GM23338 (cell line): ENCODE data around the gene IRF6. TPM values are rescaled to one million over a fixed set of nuclear protein-coding genes. Genes with fewer than 3 reads are reported as not detected.

Experiments used
- ATAC-seq: fragments of 200-7000 bp; cut with Tn5 transposase; 3 replicates; pipeline ENCODE4 v1.9.1; 2020
- DNase-seq: peaks from one replicate; pipeline ENCODE4 v3.0.0-alpha.2; 2015; ENCODE audit warnings: low spot score
- H2AFZ ChIP-seq: fragments of 200-600 bp; sonication (generic); 2 replicates; pipeline ENCODE4 v1.8.0; 2016; ENCODE audit warnings: antibody characterized with exemption, mild to moderate bottlenecking, moderate library complexity
- H3F3A ChIP-seq: fragments of 200-600 bp; sonication (generic); replicated peaks from 2 replicates; pipeline ENCODE4 v1.8.0; 2017; ENCODE audit warnings: antibody characterized with exemption, mixed run types, low read depth
- H3K27ac ChIP-seq: fragments of 200-600 bp; sonication (generic); 2 replicates; pipeline ENCODE4 v1.6.1; 2016; ENCODE audit warnings: low read depth
- H3K27me3 ChIP-seq: fragments of 200-600 bp; sonication (generic); 2 replicates; pipeline ENCODE4 v1.8.0; 2016; ENCODE audit warnings: mild to moderate bottlenecking, mixed run types, moderate library complexity; ENCODE audit not compliant: insufficient read depth
- H3K36me3 ChIP-seq: fragments of 200-600 bp; sonication (generic); 2 replicates; pipeline ENCODE4 v1.8.0; 2016; ENCODE audit warnings: mild to moderate bottlenecking; ENCODE audit not compliant: insufficient read depth
- H3K4me1 ChIP-seq: fragments of 200-600 bp; sonication (generic); 2 replicates; pipeline ENCODE4 v1.8.0; 2016; ENCODE audit warnings: mild to moderate bottlenecking, moderate library complexity; ENCODE audit not compliant: insufficient read depth
- H3K4me2 ChIP-seq: fragments of 200-600 bp; sonication (generic); 2 replicates; pipeline ENCODE4 v1.7.1; 2017; ENCODE audit warnings: mixed run types
- H3K4me3 ChIP-seq: fragments of 200-600 bp; sonication (generic); 2 replicates; pipeline ENCODE4 v1.6.1; 2016; ENCODE audit warnings: mixed run types
- H3K79me2 ChIP-seq: fragments of 200-600 bp; sonication (generic); replicated peaks from 2 replicates; pipeline ENCODE4 v1.8.0; 2017; ENCODE audit warnings: mild to moderate bottlenecking; ENCODE audit not compliant: insufficient read depth
- H3K9me2 ChIP-seq: fragments of 200-600 bp; sonication (generic); 2 replicates; pipeline ENCODE4 v1.8.0; 2017; ENCODE audit not compliant: insufficient read depth
- H4K20me1 ChIP-seq: fragments of 200-600 bp; sonication (generic); replicated peaks from 2 replicates; pipeline ENCODE4 v1.8.0; 2017; ENCODE audit warnings: mild to moderate bottlenecking; ENCODE audit not compliant: insufficient read depth
- H3K27ac Mint-ChIP-seq: 2 replicates; pipeline ENCODE4 v1.8.0; 2020; ENCODE audit warnings: inconsistent platforms, mild to moderate bottlenecking, moderate library complexity, mixed read lengths
- H3K27me3 Mint-ChIP-seq: 3 replicates; pipeline ENCODE4 v1.8.0; 2022; ENCODE audit warnings: low read depth, mild to moderate bottlenecking, moderate library complexity, mixed read lengths, inconsistent platforms; ENCODE audit not compliant: insufficient read depth, poor library complexity
- H3K36me3 Mint-ChIP-seq: 3 replicates; pipeline ENCODE4 v1.8.0; 2021; ENCODE audit warnings: low read depth, mild to moderate bottlenecking, inconsistent platforms, moderate library complexity, mixed read lengths
- H3K4me1 Mint-ChIP-seq: 3 replicates; pipeline ENCODE4 v1.8.0; 2020; ENCODE audit warnings: mild to moderate bottlenecking, inconsistent platforms, mixed read lengths
- H3K4me3 Mint-ChIP-seq: 3 replicates; pipeline ENCODE4 v1.8.0; 2021; ENCODE audit warnings: moderate library complexity, mild to moderate bottlenecking, inconsistent platforms, mixed read lengths
- H3K9me3 Mint-ChIP-seq: 3 replicates; pipeline ENCODE4 v1.8.0; 2020; ENCODE audit warnings: moderate library complexity, mild to moderate bottlenecking, inconsistent platforms, mixed read lengths
- CREB1 ChIP-seq: fragments of 250-450 bp; sonication (Bioruptor Pico); IDR thresholded peaks from 2 replicates; pipeline ENCODE4 v1.5.0; 2020; ENCODE audit warnings: low read depth, mild to moderate bottlenecking, moderate library complexity
- CTCF ChIP-seq, 2 experiments: fragments of 200-600 bp in 1 of 2; sonication (generic) in 1 of 2; conservative IDR thresholded peaks; 2 replicates each; pipeline versions ENCODE4 v1.5.1 to v1.6.1; 2016 to 2017; ENCODE audit warnings: antibody characterized with exemption in 2 of 2, low read depth in 2 of 2, mild to moderate bottlenecking in 2 of 2, moderate library complexity in 1 of 2
- ETS1 ChIP-seq: IDR thresholded peaks from 2 replicates; pipeline ENCODE4 v1.6.1; 2016; ENCODE audit warnings: antibody characterized with exemption
- EZH2 ChIP-seq: fragments of 200-600 bp; sonication (generic); IDR thresholded peaks from one replicate; pipeline ENCODE4 v1.8.0; 2017; ENCODE audit warnings: antibody characterized with exemption, mild to moderate bottlenecking, low read depth; ENCODE audit not compliant: unreplicated experiment
- EZH2phosphoT487 ChIP-seq: fragments of 200-600 bp; sonication (generic); IDR thresholded peaks from one replicate; pipeline ENCODE4 v1.8.1; 2018; ENCODE audit warnings: antibody characterized with exemption; ENCODE audit not compliant: unreplicated experiment
- JUNB ChIP-seq: IDR thresholded peaks from one replicate; pipeline ENCODE4 v1.6.1; 2016; ENCODE audit warnings: antibody characterized with exemption; ENCODE audit not compliant: unreplicated experiment
- NANOG ChIP-seq: IDR thresholded peaks from 2 replicates; pipeline ENCODE4 v1.6.1; 2016; ENCODE audit warnings: antibody characterized with exemption, borderline replicate concordance
- POLR2AphosphoS5 ChIP-seq: IDR thresholded peaks from 2 replicates; pipeline ENCODE4 v1.6.1; 2016; ENCODE audit warnings: antibody characterized with exemption, low read depth
- REST ChIP-seq: IDR thresholded peaks from one replicate; pipeline ENCODE4 v1.6.1; 2018; ENCODE audit warnings: antibody characterized with exemption; ENCODE audit not compliant: unreplicated experiment
- STAT1 ChIP-seq: IDR thresholded peaks from one replicate; pipeline ENCODE4 v1.6.1; 2016; ENCODE audit warnings: antibody characterized with exemption; ENCODE audit not compliant: unreplicated experiment
- ZNF114 ChIP-seq: fragments of 250-450 bp; sonication (Bioruptor Pico); IDR thresholded peaks from 2 replicates; pipeline ENCODE4 v1.5.0; 2020; ENCODE audit warnings: mild to moderate bottlenecking, moderate library complexity
- ZNF331 ChIP-seq: fragments of 250-450 bp; sonication (Bioruptor Pico); IDR thresholded peaks from 2 replicates; pipeline ENCODE4 v1.5.0; 2020; ENCODE audit warnings: low read depth, mild to moderate bottlenecking, moderate library complexity
- polyA plus RNA-seq: library from polyadenylated mRNA; unstranded; fragments of >200 nt; fragmentation: Nextera tagmentation; extraction: Ambion mirVana; gene quantifications from 2 replicates; pipeline ENCODE4 v1.2.1, GENCODE V29; 2016
- total RNA-seq: library from RNA; depleted of rRNA; stranded (reverse); fragments of >200 nt; shearing (Covaris generic); gene quantifications from 2 replicates; pipeline ENCODE4 v1.2.3, GENCODE V29; 2014
- TF ChIP-seq, protein P1 (sequence below): fragments of 250-450 bp; sonication (Bioruptor Pico); IDR thresholded peaks from 2 replicates; pipeline ENCODE4 v1.5.0; 2020; ENCODE audit warnings: mild to moderate bottlenecking, moderate library complexity

Gene IRF6
- total and polyA plus RNA-seq, 2 experiments from 2014 or later = 4.6 to 11.7 TPM

DNA sequence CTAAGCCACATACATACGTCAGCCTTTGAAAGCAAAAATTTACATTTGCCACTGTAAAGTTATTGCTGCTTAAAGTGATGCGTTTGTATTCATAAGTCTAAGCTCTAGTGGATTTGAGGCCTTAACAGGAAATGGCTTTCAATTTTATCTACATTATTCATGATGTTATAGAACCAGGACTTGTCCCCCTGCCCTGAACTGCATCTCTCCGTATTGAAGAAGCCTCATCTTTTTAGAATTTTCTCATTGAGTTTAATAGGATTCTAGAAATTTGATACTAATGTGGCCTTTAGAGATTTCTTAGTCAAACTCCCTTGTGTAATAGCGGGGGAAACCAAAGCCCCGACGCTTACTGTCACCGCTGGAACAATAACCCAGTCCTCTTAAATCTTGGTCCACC lies 31.7 kb upstream of the IRF6 start:
- Histone ChIP-seq H2AFZ (no peak overlapping the region), H3K4me2 (no peak overlapping the region), H3K27me3 (no peaks in the 10 kb centered on the region), H3K27ac (no peak overlapping the region), H4K20me1 (peaks cover 10% of the 10 kb centered on the region), H3K9me2 (no peaks in the 10 kb centered on the region), H3K4me1 (no peaks in the 10 kb centered on the region), H3K4me3 (no peak overlapping the region), H3K36me3 (peaks cover 63% of the 10 kb centered on the region), H3K79me2 (no peaks in the 10 kb centered on the region), H3F3A (no peaks in the 10 kb centered on the region)
- TF ChIP-seq STAT1 (no peak), CTCF (conservative IDR thresholded peaks at IDR 0.05; ENCODE audit: low read depth in 2 of 2) (no peak), NANOG (no peak), POLR2AphosphoS5 (no peak), ZNF331 (CRISPR knock-in tag) (no peak), JUNB (no peak), CREB1 (CRISPR knock-in tag) (no peak), EZH2phosphoT487 (no peak), EZH2 (no peak), ETS1 (no peak), REST (no peak), ZNF114 (CRISPR knock-in tag) (no peak)
- TF ChIP-seq, protein P1, sequence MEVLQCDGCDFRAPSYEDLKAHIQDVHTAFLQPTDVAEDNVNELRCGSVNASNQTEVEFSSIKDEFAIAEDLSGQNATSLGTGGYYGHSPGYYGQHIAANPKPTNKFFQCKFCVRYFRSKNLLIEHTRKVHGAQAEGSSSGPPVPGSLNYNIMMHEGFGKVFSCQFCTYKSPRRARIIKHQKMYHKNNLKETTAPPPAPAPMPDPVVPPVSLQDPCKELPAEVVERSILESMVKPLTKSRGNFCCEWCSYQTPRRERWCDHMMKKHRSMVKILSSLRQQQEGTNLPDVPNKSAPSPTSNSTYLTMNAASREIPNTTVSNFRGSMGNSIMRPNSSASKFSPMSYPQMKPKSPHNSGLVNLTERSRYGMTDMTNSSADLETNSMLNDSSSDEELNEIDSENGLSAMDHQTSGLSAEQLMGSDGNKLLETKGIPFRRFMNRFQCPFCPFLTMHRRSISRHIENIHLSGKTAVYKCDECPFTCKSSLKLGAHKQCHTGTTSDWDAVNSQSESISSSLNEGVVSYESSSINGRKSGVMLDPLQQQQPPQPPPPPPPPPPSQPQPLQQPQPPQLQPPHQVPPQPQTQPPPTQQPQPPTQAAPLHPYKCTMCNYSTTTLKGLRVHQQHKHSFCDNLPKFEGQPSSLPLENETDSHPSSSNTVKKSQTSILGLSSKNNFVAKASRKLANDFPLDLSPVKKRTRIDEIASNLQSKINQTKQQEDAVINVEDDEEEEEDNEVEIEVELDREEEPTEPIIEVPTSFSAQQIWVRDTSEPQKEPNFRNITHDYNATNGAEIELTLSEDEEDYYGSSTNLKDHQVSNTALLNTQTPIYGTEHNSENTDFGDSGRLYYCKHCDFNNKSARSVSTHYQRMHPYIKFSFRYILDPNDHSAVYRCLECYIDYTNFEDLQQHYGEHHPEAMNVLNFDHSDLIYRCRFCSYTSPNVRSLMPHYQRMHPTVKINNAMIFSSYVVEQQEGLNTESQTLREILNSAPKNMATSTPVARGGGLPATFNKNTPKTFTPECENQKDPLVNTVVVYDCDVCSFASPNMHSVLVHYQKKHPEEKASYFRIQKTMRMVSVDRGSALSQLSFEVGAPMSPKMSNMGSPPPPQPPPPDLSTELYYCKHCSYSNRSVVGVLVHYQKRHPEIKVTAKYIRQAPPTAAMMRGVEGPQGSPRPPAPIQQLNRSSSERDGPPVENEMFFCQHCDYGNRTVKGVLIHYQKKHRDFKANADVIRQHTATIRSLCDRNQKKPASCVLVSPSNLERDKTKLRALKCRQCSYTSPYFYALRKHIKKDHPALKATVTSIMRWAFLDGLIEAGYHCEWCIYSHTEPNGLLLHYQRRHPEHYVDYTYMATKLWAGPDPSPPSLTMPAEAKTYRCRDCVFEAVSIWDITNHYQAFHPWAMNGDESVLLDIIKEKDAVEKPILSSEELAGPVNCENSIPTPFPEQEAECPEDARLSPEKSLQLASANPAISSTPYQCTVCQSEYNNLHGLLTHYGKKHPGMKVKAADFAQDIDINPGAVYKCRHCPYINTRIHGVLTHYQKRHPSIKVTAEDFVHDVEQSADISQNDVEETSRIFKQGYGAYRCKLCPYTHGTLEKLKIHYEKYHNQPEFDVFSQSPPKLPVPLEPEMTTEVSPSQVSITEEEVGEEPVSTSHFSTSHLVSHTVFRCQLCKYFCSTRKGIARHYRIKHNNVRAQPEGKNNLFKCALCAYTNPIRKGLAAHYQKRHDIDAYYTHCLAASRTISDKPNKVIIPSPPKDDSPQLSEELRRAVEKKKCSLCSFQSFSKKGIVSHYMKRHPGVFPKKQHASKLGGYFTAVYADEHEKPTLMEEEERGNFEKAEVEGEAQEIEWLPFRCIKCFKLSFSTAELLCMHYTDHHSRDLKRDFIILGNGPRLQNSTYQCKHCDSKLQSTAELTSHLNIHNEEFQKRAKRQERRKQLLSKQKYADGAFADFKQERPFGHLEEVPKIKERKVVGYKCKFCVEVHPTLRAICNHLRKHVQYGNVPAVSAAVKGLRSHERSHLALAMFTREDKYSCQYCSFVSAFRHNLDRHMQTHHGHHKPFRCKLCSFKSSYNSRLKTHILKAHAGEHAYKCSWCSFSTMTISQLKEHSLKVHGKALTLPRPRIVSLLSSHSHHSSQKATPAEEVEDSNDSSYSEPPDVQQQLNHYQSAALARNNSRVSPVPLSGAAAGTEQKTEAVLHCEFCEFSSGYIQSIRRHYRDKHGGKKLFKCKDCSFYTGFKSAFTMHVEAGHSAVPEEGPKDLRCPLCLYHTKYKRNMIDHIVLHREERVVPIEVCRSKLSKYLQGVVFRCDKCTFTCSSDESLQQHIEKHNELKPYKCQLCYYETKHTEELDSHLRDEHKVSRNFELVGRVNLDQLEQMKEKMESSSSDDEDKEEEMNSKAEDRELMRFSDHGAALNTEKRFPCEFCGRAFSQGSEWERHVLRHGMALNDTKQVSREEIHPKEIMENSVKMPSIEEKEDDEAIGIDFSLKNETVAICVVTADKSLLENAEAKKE (CRISPR knock-in tag) = no peak
- Mint-ChIP-seq H3K36me3 (peaks cover 87% of the 10 kb centered on the region), H3K4me1 (no peaks in the 10 kb centered on the region), H3K4me3 (no peak overlapping the region), H3K9me3 (no peaks in the 10 kb centered on the region; the same call in 2 of the 3 replicates), H3K27ac (no peak overlapping the region), H3K27me3 (no peaks in the 10 kb centered on the region)
- DNase-seq (no peak), ATAC-seq (no peak)
